SK-N-SH (cell line): ENCODE data around the gene CASP6. TPM values are rescaled to one million over a fixed set of nuclear protein-coding genes. Genes with fewer than 3 reads are reported as not detected.

Source experiments
- CTCF ChIA-PET: fragments of 300-600, 350-600 bp; formaldehyde crosslinking; extraction: SDS; loops from one replicate; lab custom pipeline; 2021; lab: Yijun Ruan, JAX
- POLR2A ChIA-PET: fragments of 350-600 bp; sonication (Branson Sonifier 250); formaldehyde crosslinking; extraction: SDS; loops from one replicate; lab custom pipeline; 2020; ENCODE audit warnings: antibody characterized with exemption, inconsistent platforms; lab: Yijun Ruan, JAX
- DNase-seq: peaks from one replicate; pipeline ENCODE4 v3.0.0; 2012
- H2AFZ ChIP-seq: fragments of 200-600 bp; sonication (generic); 2 replicates; pipeline ENCODE4 v1.8.1; 2016; ENCODE audit warnings: antibody characterized with exemption, mild to moderate bottlenecking, low read depth
- H3F3A ChIP-seq: fragments of 200-600 bp; sonication (generic); replicated peaks from 2 replicates; pipeline ENCODE3; 2016; ENCODE audit warnings: antibody characterized with exemption, mild to moderate bottlenecking; ENCODE audit not compliant: insufficient read depth
- H3K27ac ChIP-seq, 2 experiments: fragments of 200-500 bp in 1 of 2; fragments of 200-600 bp in 1 of 2; sonication (Bioruptor generic) in 1 of 2; sonication (generic), shearing (Covaris generic) in 1 of 2; 2 replicates each; pipeline versions ENCODE4 v1.5.1 to v1.6.1; 2014 to 2016; ENCODE audit warnings: low read depth in 2 of 2, inconsistent platforms in 1 of 2, low read length in 1 of 2, mild to moderate bottlenecking in 1 of 2, mixed read lengths in 1 of 2
- H3K27me3 ChIP-seq: fragments of 200-600 bp; sonication (generic), shearing (Covaris generic); 2 replicates; pipeline ENCODE4 v1.6.1; 2016; ENCODE audit warnings: mixed run types; ENCODE audit not compliant: insufficient read depth
- H3K36me3 ChIP-seq, 2 experiments: fragments of 200-500 bp in 1 of 2; fragments of 200-600 bp in 1 of 2; sonication (Bioruptor generic) in 1 of 2; sonication (generic) in 1 of 2; replicated peaks in 1 of 2; 2 replicates each; pipeline versions ENCODE3 to v1.5.1; 2014 to 2016; ENCODE audit warnings: low read length in 1 of 2, mild to moderate bottlenecking in 1 of 2; ENCODE audit not compliant: insufficient read depth in 2 of 2, control insufficient read depth in 1 of 2
- H3K4me1 ChIP-seq, 2 experiments: fragments of 200-500 bp in 1 of 2; fragments of 200-600 bp in 1 of 2; sonication (Bioruptor generic) in 1 of 2; sonication (generic), shearing (Covaris generic) in 1 of 2; 2 replicates each; pipeline versions ENCODE4 v1.5.1 to v1.6.1; 2014 to 2016; ENCODE audit warnings: low read depth in 1 of 2, low read length in 1 of 2, mixed run types in 1 of 2; ENCODE audit not compliant: insufficient read depth in 2 of 2, control insufficient read depth in 1 of 2
- H3K4me2 ChIP-seq: fragments of 200-600 bp; sonication (generic), shearing (Covaris generic); 2 replicates; pipeline ENCODE4 v1.6.1; 2017; ENCODE audit warnings: mixed run types
- H3K4me3 ChIP-seq, 2 experiments: fragments of 200-500 bp in 1 of 2; fragments of 200-600 bp in 1 of 2; sonication (Bioruptor generic) in 1 of 2; sonication (generic), shearing (Covaris generic) in 1 of 2; 2 replicates each; pipeline versions ENCODE4 v1.5.1 to v1.8.1; 2014 to 2016; ENCODE audit warnings: low read depth in 2 of 2, inconsistent platforms in 1 of 2, low read length in 1 of 2, mild to moderate bottlenecking in 1 of 2, mixed read lengths in 1 of 2, moderate library complexity in 1 of 2
- H3K79me2 ChIP-seq: fragments of 200-600 bp; sonication (generic); 2 replicates; pipeline ENCODE4 v1.8.1; 2017; ENCODE audit warnings: mild to moderate bottlenecking; ENCODE audit not compliant: insufficient read depth
- H3K9ac ChIP-seq: fragments of 200-600 bp; sonication (generic); 2 replicates; pipeline ENCODE4 v1.6.1; 2017; ENCODE audit warnings: mixed run types
- H3K9me2 ChIP-seq: fragments of 200-600 bp; sonication (generic); 2 replicates; pipeline ENCODE4 v1.6.1; 2017; ENCODE audit warnings: mixed run types
- H3K9me3 ChIP-seq: fragments of 200-600 bp; sonication (generic); 2 replicates; pipeline ENCODE4 v1.6.1; 2017; ENCODE audit warnings: mixed run types, mild to moderate bottlenecking, moderate library complexity
- H4K20me1 ChIP-seq: fragments of 200-600 bp; sonication (generic); 2 replicates; pipeline ENCODE4 v1.6.1; 2017; ENCODE audit warnings: mild to moderate bottlenecking, mixed run types; ENCODE audit not compliant: insufficient read depth
- CHD2 ChIP-seq: fragments of 150-350 bp; IDR thresholded peaks from 2 replicates; pipeline ENCODE4 v1.6.1; 2018; ENCODE audit warnings: low read length; ENCODE audit not compliant: partially characterized antibody
- ELF1 ChIP-seq: IDR thresholded peaks from 2 replicates; pipeline ENCODE4 v1.4.0; 2012
- EZH2phosphoT487 ChIP-seq: fragments of 200-600 bp; sonication (generic); IDR thresholded peaks from 2 replicates; pipeline ENCODE4 v1.6.1; 2017; ENCODE audit warnings: low read depth, mixed run types, mild to moderate bottlenecking, antibody characterized with exemption, moderate library complexity, borderline replicate concordance
- FOSL2 ChIP-seq: IDR thresholded peaks from 2 replicates; pipeline ENCODE4 v1.4.0; 2012; ENCODE audit warnings: low read depth, mild to moderate bottlenecking, moderate library complexity, borderline replicate concordance
- FOXJ3 ChIP-seq: sonication (generic); formaldehyde crosslinking; IDR thresholded peaks from 2 replicates; pipeline ENCODE4 v1.5.1; 2020; ENCODE audit warnings: mild to moderate bottlenecking, missing genetic modification reagents
- FOXM1 ChIP-seq: IDR thresholded peaks from 2 replicates; pipeline ENCODE4 v1.4.0; 2012; ENCODE audit warnings: low read depth, mild to moderate bottlenecking
- MEF2A ChIP-seq: IDR thresholded peaks from 2 replicates; pipeline ENCODE4 v1.4.0; 2012; ENCODE audit warnings: low read depth, borderline replicate concordance
- NFIC ChIP-seq: IDR thresholded peaks from 2 replicates; pipeline ENCODE4 v1.4.0; 2012; ENCODE audit warnings: borderline replicate concordance
- RAD21 ChIP-seq: IDR thresholded peaks from 2 replicates; pipeline ENCODE4 v1.6.1; 2012; ENCODE audit warnings: mild to moderate bottlenecking, low read length
- SIN3A ChIP-seq: IDR thresholded peaks from 2 replicates; pipeline ENCODE4 v1.6.1; 2012; ENCODE audit warnings: low read depth, mild to moderate bottlenecking, low read length, moderate library complexity, borderline replicate concordance
- SMC3 ChIP-seq: IDR thresholded peaks from 2 replicates; pipeline ENCODE4 v1.6.1; 2012; ENCODE audit warnings: low read depth, low read length, improper control_type of control experiment
- TAF1 ChIP-seq: IDR thresholded peaks from 2 replicates; pipeline ENCODE4 v1.6.1; 2012; ENCODE audit warnings: low read depth, mild to moderate bottlenecking, low read length, moderate library complexity, borderline replicate concordance
- TCF12 ChIP-seq: IDR thresholded peaks from 2 replicates; pipeline ENCODE4 v1.4.0; 2012
- TEAD4 ChIP-seq: IDR thresholded peaks from 2 replicates; pipeline ENCODE4 v1.4.0; 2012; ENCODE audit warnings: mild to moderate bottlenecking, borderline replicate concordance; ENCODE audit not compliant: insufficient read depth
- YY1 ChIP-seq: IDR thresholded peaks from 2 replicates; pipeline ENCODE4 v1.4.0; 2012; ENCODE audit warnings: low read depth, mild to moderate bottlenecking
- WGBS: methylation state at CpG from one replicate; pipeline ENCODE4 v1.1.6; 2017; ENCODE audit warnings: low lambda C conversion rate; 5-methylcytosine and 5-hydroxymethylcytosine counted together
- polyA plus RNA-seq, 3 experiments: library from polyadenylated mRNA; depleted of rRNA; stranded (reverse); fragments of >200 nt; gene quantifications; 2 replicates each; pipeline ENCODE4 v1.2.3, GENCODE V29; 2012
- TF ChIP-seq, protein P1 (sequence below): fragments of 150-350 bp; IDR thresholded peaks from 2 replicates; pipeline ENCODE4 v1.6.1; 2017; ENCODE audit warnings: antibody characterized with exemption, low read length, low read depth, borderline replicate concordance
- TF ChIP-seq, protein P2 (sequence below): IDR thresholded peaks from 2 replicates; pipeline ENCODE4; 2012
- TF ChIP-seq, protein P3 (sequence below): IDR thresholded peaks from 2 replicates; pipeline ENCODE4 v1.6.1; 2012; ENCODE audit warnings: mild to moderate bottlenecking, low read depth, low read length, moderate library complexity
- TF ChIP-seq, protein P4 (sequence below): IDR thresholded peaks from 2 replicates; pipeline ENCODE4 v1.4.0; 2012; ENCODE audit warnings: low read depth, borderline replicate concordance
- TF ChIP-seq, protein P5 (sequence below): IDR thresholded peaks from 2 replicates; pipeline ENCODE4 v1.4.0; 2012; ENCODE audit warnings: low read depth, borderline replicate concordance

The CASP6 gene
- polyA plus RNA-seq, 1 of the 3 experiments (the other 2 are of a cell fraction) = 30.2 TPM

DNA sequence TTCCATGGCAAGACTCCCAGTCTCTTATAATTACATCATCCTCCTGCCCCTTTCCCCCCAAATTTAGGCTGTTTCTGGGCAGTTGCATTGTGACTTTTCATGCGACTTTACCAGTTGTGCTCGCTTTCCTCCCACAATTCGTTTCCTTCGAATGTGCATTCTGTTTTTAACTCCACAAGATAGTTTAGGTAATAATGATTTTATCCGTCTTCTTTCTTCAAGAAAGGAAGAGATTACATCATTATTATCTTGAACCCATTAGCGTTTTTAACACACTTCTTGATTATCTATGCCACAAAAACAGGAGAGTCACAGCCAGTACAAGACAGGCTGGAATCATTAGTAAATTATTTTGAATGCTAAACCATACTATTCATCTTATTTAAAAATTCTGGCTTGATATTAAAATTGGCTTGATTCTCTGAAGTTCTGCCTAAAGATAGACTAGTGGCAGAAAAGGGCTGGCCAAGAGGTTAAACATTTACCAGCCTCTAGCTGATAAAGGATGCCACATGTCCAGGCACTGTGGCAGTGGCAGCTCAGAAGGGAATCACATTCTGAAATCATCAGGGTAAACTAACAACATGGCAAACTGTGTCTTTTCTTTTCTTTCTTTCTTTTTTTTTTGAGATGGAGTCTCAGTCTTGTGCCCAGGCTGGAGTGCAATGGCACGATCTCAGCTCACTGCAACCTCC lies 46.3 kb upstream of the CASP6 start:
- TF ChIP-seq RAD21 (no peak), NFIC (no peak), YY1 (no peak), MEF2A (no peak), TCF12 (no peak), EZH2phosphoT487 (no peak), TAF1 (no peak), TEAD4 (no peak), ELF1 (no peak), SMC3 (no peak), SIN3A (no peak), FOXM1 (no peak), FOSL2 (no peak), FOXJ3 (no peak), CHD2 (no peak)
- TF ChIP-seq, protein P1, sequence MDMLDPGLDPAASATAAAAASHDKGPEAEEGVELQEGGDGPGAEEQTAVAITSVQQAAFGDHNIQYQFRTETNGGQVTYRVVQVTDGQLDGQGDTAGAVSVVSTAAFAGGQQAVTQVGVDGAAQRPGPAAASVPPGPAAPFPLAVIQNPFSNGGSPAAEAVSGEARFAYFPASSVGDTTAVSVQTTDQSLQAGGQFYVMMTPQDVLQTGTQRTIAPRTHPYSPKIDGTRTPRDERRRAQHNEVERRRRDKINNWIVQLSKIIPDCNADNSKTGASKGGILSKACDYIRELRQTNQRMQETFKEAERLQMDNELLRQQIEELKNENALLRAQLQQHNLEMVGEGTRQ = no peak
- TF ChIP-seq, protein P2, sequence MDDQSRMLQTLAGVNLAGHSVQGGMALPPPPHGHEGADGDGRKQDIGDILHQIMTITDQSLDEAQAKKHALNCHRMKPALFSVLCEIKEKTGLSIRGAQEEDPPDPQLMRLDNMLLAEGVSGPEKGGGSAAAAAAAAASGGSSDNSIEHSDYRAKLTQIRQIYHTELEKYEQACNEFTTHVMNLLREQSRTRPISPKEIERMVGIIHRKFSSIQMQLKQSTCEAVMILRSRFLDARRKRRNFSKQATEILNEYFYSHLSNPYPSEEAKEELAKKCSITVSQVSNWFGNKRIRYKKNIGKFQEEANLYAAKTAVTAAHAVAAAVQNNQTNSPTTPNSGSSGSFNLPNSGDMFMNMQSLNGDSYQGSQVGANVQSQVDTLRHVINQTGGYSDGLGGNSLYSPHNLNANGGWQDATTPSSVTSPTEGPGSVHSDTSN = no peak
- TF ChIP-seq, protein P3, sequence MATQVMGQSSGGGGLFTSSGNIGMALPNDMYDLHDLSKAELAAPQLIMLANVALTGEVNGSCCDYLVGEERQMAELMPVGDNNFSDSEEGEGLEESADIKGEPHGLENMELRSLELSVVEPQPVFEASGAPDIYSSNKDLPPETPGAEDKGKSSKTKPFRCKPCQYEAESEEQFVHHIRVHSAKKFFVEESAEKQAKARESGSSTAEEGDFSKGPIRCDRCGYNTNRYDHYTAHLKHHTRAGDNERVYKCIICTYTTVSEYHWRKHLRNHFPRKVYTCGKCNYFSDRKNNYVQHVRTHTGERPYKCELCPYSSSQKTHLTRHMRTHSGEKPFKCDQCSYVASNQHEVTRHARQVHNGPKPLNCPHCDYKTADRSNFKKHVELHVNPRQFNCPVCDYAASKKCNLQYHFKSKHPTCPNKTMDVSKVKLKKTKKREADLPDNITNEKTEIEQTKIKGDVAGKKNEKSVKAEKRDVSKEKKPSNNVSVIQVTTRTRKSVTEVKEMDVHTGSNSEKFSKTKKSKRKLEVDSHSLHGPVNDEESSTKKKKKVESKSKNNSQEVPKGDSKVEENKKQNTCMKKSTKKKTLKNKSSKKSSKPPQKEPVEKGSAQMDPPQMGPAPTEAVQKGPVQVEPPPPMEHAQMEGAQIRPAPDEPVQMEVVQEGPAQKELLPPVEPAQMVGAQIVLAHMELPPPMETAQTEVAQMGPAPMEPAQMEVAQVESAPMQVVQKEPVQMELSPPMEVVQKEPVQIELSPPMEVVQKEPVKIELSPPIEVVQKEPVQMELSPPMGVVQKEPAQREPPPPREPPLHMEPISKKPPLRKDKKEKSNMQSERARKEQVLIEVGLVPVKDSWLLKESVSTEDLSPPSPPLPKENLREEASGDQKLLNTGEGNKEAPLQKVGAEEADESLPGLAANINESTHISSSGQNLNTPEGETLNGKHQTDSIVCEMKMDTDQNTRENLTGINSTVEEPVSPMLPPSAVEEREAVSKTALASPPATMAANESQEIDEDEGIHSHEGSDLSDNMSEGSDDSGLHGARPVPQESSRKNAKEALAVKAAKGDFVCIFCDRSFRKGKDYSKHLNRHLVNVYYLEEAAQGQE = no peak
- TF ChIP-seq, protein P4, sequence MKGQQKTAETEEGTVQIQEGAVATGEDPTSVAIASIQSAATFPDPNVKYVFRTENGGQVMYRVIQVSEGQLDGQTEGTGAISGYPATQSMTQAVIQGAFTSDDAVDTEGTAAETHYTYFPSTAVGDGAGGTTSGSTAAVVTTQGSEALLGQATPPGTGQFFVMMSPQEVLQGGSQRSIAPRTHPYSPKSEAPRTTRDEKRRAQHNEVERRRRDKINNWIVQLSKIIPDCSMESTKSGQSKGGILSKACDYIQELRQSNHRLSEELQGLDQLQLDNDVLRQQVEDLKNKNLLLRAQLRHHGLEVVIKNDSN = no peak
- TF ChIP-seq, protein P5, sequence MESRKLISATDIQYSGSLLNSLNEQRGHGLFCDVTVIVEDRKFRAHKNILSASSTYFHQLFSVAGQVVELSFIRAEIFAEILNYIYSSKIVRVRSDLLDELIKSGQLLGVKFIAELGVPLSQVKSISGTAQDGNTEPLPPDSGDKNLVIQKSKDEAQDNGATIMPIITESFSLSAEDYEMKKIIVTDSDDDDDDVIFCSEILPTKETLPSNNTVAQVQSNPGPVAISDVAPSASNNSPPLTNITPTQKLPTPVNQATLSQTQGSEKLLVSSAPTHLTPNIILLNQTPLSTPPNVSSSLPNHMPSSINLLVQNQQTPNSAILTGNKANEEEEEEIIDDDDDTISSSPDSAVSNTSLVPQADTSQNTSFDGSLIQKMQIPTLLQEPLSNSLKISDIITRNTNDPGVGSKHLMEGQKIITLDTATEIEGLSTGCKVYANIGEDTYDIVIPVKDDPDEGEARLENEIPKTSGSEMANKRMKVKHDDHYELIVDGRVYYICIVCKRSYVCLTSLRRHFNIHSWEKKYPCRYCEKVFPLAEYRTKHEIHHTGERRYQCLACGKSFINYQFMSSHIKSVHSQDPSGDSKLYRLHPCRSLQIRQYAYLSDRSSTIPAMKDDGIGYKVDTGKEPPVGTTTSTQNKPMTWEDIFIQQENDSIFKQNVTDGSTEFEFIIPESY = no peak
- no peaks in the 10 kb centered on the region for H3K79me2 ChIP-seq
- no peak overlapping the region; a peak in 1 of 4 replicates for H3K27ac ChIP-seq
- WGBS = 79% methylated on average over 7 of the region's 7 CpGs
- H3K9ac ChIP-seq = no peak overlapping the region
- H3F3A ChIP-seq = peaks cover 7% of the 10 kb centered on the region
- no peak for DNase-seq
- ChIA-PET CTCF (no interaction called here), POLR2A (no interaction called here)
- H3K27me3 ChIP-seq = no peaks in the 10 kb centered on the region
- H3K9me3 ChIP-seq = no peaks in the 10 kb centered on the region
- H4K20me1 ChIP-seq = no peaks in the 10 kb centered on the region
- H3K4me2 ChIP-seq = no peak overlapping the region
- H3K4me1 ChIP-seq = no peaks in the 10 kb centered on the region
- H3K4me3 ChIP-seq = no peak overlapping the region
- no peaks in the 10 kb centered on the region for H3K36me3 ChIP-seq
- H3K9me2 ChIP-seq = no peaks in the 10 kb centered on the region
- no peak overlapping the region for H2AFZ ChIP-seq
